Coronary artery (tissue), 2 donors: ENCODE measurements around the gene C2orf15.

Experiments
- DNase-seq: peaks from one replicate; pipeline ENCODE4 v3.0.0-alpha.2; 2017; ENCODE audit warnings: low spot score
- H3K27ac ChIP-seq, 2 donors: fragments of 200-600 bp; sonication (generic); one replicate each; pipeline ENCODE4 v1.5.1; 2016 to 2019
- H3K4me3 ChIP-seq: fragments of 200-600 bp; sonication (generic); 2 replicates; pipeline ENCODE4 v1.5.1; 2016; ENCODE audit warnings: mild to moderate bottlenecking, moderate library complexity
- TF ChIP-seq, protein P1 (sequence below): fragments of 200-600 bp; sonication (generic); IDR thresholded peaks from one replicate; pipeline ENCODE4 v1.5.1; 2019; ENCODE audit warnings: antibody characterized with exemption

Gene C2orf15, protein sequence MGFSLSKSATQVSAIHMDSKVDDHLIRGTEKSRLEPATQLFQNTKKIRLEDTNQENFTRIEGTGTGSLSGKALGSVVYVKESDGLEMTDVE

DNA sequence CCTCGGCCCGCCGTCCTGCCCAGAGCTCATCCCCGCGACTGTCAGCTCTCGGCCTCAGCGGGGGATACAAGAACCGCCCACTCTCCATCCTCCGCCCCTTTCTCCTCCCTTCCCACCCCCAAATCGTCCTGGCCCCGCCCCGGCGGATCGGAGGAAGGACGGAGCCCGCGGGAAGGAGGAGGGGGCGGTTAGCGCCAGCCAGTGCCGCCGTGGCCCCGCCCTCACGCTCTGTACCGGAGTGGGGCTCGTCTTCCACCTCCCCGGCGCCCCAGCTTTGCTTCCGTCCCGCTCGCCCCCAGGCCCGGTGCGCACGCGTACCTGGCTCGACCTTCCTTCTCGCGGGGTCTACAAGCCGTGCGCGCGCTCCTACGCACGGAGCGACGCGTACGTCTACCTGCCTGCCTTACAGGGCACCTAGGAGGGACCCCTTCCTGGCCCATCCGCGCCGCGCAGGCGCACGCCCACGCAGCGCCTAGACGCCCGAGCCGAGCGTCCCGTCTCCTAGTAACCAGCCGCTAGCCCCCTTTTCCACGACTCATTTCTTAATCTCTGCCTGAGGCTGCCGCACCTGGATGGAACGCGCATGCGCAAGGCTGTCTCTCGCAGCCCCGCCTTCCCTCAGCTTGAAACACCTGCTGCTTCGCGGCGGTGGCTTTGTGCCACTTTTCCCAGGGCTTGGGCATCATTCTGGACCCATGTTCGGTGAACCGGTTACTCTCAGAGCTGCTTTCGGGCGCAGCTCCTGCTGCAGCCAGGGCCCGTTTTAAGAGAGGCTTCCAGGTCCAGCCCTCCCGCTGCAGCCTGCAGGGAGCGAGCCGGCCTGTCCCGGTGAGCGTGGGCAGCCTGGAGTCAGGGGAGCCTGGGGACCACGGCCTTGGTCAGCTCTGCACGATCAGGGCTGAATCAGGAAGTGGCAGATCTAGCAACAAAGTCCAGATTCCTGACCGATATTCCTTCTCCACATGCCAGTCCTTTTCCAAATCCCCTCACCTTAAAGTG lies at the start of gene C2orf15:
Gene C2orf15 (plus strand): TSS at position 598 of the 999 bp plus-strand sequence. CDS start 8,852 bp downstream, outside the sequence.
- TF ChIP-seq, protein P1, sequence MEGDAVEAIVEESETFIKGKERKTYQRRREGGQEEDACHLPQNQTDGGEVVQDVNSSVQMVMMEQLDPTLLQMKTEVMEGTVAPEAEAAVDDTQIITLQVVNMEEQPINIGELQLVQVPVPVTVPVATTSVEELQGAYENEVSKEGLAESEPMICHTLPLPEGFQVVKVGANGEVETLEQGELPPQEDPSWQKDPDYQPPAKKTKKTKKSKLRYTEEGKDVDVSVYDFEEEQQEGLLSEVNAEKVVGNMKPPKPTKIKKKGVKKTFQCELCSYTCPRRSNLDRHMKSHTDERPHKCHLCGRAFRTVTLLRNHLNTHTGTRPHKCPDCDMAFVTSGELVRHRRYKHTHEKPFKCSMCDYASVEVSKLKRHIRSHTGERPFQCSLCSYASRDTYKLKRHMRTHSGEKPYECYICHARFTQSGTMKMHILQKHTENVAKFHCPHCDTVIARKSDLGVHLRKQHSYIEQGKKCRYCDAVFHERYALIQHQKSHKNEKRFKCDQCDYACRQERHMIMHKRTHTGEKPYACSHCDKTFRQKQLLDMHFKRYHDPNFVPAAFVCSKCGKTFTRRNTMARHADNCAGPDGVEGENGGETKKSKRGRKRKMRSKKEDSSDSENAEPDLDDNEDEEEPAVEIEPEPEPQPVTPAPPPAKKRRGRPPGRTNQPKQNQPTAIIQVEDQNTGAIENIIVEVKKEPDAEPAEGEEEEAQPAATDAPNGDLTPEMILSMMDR, result no peak
- Histone ChIP-seq H3K4me3 (peak within 1 kb of the TSS; percentile 100), H3K27ac (peak within 1 kb of the TSS; percentile 61 to 92)
- DNase-seq, result peak; percentile 93

DNA sequence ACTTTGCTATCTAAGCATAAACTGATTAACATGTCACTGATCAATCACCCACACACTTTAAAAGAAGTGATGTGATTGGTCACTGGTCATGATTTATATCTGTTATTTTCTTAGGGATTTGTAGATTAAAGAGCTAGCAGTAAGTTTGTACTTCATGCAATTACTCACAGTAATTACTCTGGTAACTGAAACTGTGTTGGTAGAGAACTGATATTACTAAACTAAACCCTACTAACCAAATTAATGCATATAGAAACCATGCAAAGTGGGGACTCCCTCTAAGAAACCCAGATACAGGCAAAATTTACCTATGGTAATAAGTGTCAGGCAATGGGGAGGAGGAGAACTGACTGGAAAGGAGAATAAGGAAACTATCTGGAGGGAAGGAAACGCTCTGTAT lies 44.8 kb upstream of the C2orf15 start:
- Histone ChIP-seq H3K4me3 (no peak overlapping the region), H3K27ac (no peak overlapping the region)
- DNase-seq, result no peak
- TF ChIP-seq, protein P1, result no peak

DNA sequence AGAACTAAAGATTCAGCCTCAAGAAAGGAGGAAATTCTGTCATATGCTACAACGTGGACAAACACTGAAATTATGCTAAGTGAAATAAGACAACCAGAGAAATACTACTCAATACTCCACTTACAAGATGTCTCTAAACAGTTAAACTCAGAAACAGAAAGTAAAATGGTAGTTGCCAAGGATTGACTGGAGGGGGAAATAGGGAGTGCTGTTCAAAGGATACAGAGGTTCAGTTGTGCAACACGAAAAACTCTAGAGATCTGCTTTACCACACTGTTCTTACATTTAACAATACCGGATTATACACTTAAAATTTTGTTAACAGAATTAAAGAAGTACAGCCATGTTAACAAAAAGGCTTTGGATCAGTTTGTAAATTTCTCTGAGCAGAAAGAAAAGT lies 39.8 kb upstream of the C2orf15 start:
- DNase-seq, result no peak
- Histone ChIP-seq H3K4me3 (no peak overlapping the region), H3K27ac (no peak overlapping the region)
- TF ChIP-seq, protein P1, result no peak

DNA sequence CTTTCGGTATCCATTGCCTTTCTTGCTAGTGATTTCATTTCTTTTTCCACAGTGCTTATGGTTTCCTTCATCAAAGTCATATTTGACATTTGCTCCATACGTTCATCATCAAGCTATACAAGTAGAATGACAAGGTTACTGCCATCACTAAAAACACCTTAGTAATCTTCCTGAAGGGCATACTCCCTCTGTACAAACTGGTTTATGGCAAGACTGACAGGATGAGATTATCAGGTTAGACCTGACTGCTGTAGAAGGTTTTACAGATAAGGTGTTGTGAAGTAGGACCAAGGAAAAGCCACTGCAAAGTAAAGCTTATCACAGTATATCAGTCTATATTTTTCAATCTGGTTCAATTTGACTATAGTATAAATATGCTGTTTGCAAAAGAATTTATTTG lies 37.5 kb upstream of the C2orf15 start:
- TF ChIP-seq, protein P1, result no peak

DNA sequence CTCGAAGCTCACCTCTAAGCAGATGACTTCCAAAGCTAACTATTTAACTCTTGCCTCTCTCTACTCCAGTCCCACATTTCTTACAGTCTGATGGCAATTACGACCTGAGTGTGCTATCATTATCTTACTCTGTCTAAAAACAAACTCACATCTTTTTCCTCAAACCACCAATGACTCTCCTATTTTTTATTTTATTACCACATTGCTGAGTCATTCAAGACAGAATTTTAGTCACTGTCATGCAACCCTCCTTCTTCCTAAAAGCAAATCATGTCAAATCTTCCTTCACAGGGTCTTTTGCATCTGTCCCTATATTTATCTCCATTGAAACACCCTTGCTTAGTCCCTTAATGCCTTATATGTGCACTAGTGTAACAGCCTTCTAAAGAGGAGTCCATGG lies 34.6 kb upstream of the C2orf15 start:
- TF ChIP-seq, protein P1, result no peak
- H3K27ac ChIP-seq, result no peak overlapping the region
- H3K4me3 ChIP-seq, result no peak overlapping the region
- no peak for DNase-seq

More for the DNA sequence above, 37.5 kb upstream of the C2orf15 start:
- no peak for DNase-seq
- H3K4me3 ChIP-seq, result no peak overlapping the region
- no peak overlapping the region for H3K27ac ChIP-seq

DNA sequence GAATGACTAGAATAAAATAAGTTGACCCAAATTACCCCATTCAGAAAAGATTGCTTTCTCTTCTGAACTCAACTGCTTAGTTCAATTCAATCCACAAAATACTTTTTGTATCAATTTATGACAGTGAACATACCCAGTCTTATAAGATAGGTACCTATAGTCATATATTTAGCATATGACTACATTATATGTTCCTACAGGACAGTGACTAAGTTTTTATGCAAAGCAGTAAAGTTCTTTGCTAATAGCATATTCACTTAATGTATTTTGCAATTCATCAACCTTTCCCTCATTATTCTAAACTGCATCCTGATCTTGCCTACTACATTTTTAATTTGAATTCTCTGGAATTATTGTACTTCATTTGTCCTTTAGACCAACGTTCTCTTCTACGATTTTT lies 30.3 kb upstream of the C2orf15 start:
- TF ChIP-seq, protein P1, result no peak
- H3K27ac ChIP-seq, result no peak overlapping the region
- DNase-seq, result no peak
- no peak overlapping the region for H3K4me3 ChIP-seq

DNA sequence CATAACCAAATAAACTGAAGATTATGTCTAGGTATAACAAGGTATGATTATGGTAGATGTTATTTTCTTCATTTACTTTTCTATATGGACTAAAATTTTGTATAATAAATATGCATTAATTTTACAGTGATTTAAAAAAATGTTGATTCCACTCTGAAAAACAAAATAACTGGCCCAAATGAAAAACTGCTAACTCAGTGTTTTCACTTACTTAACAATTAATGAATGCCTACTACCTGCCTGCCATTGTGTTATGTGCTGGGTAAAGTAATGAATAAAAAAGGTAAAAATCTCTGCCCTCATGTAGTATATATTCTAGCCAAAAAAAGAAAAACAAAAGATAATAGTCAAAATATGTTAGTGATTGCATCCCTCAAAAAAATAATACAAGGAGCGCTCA lies 29.6 kb upstream of the C2orf15 start:
- TF ChIP-seq, protein P1, result no peak
- DNase-seq, result no peak
- Histone ChIP-seq H3K27ac (no peak overlapping the region), H3K4me3 (no peak overlapping the region)
